Heart right ventricle (tissue), 16 donors: ENCODE measurements around the gene TRMU. TPM values are rescaled to one million over a fixed set of nuclear protein-coding genes. Genes with fewer than 3 reads are reported as not detected.
A peak's percentile ranks its signal among the peaks of the same experiment; 100 is the strongest.

ENCODE experiments used
- ATAC-seq, 8 donors: fragments of 200-7000 bp; cut with Tn5 transposase; one replicate each; pipeline ENCODE4 v1.9.1; 2020; ENCODE audit warnings: mild to moderate bottlenecking in 8 of 8, moderate library complexity in 8 of 8, moderate number of reproducible peaks in 1 of 8
- DNase-seq, 2 donors: peaks; one replicate each; pipeline ENCODE4 v3.0.0-alpha.2; 2020
- H3K27ac ChIP-seq, 10 donors: fragments of 200-600 bp; sonication (generic) in 2 of 10; one replicate each; pipeline versions ENCODE4 v1.5.0 to v1.8.0; 2020 to 2022; ENCODE audit warnings: mild to moderate bottlenecking in 3 of 10
- H3K27me3 ChIP-seq, 7 donors: fragments of 200-600 bp; one replicate each; pipeline ENCODE4 v1.8.0; 2021 to 2022; ENCODE audit warnings: mild to moderate bottlenecking in 2 of 7
- H3K36me3 ChIP-seq, 9 donors: fragments of 200-600 bp; sonication (generic) in 1 of 9; one replicate each; pipeline versions ENCODE4 v1.5.0 to v1.8.0; 2020 to 2022; ENCODE audit warnings: mild to moderate bottlenecking in 2 of 9
- H3K4me1 ChIP-seq, 9 donors: fragments of 200-600 bp; sonication (generic) in 1 of 9; one replicate each; pipeline versions ENCODE4 v1.5.0 to v1.8.0; 2020 to 2022; ENCODE audit warnings: mild to moderate bottlenecking in 4 of 9
- H3K4me3 ChIP-seq, 10 donors: fragments of 200-600 bp; sonication (generic) in 2 of 10; one replicate each; pipeline versions ENCODE4 v1.5.0 to v1.8.0; 2020 to 2022; ENCODE audit warnings: mild to moderate bottlenecking in 7 of 10, moderate library complexity in 2 of 10
- H3K9me3 ChIP-seq, 11 donors: fragments of 200-600 bp in 10 of 11; sonication (generic) in 2 of 11; one replicate each; pipeline versions ENCODE4 v1.5.0 to v1.8.0; 2013 to 2022; ENCODE audit warnings: mild to moderate bottlenecking in 2 of 11, control low read depth in 1 of 11, moderate library complexity in 1 of 11
- WGBS, 2 donors: extraction: QIAGEN DNeasy Blood & Tissue Kit; methylation state at CpG; one replicate each; pipeline ENCODE4 v1.1.7; 2013; ENCODE audit warnings: inconsistent platforms in 1 of 2; 5-methylcytosine and 5-hydroxymethylcytosine counted together
- intact Hi-C, 10 donors: fragments of 100-400 bp; cut with DNase I; formaldehyde crosslinking; loops; one replicate each; pipeline versions ENCODE4 v1.11.1 to v1.14.2; 2022
- long read RNA-seq, 3 donors: library from polyadenylated mRNA; unstranded; transcript quantifications; one replicate each; pipeline ENCODE4 v2.0.0, GENCODE V29; 2020 to 2021
- polyA plus RNA-seq, 2 donors: library from polyadenylated mRNA; stranded (reverse); fragments of 200-250 nt; gene quantifications; one replicate each; pipeline ENCODE4 v1.2.3, GENCODE V29; 2013
- total RNA-seq, 10 donors: library from RNA; stranded (reverse); fragmentation: NEBNext Ultra II Directional in 3 of 10; extraction: Animal tissue kit (Norgen Biotek cat#: 25700) in 3 of 10; gene quantifications; one replicate each; pipeline versions ENCODE4 v1.2.1 to v1.2.4, GENCODE V29; 2021 to 2023
- TF ChIP-seq, protein P1 (sequence below), 9 donors: fragments of 200-600 bp; sonication (generic) in 2 of 9; IDR thresholded peaks; one replicate each; pipeline versions ENCODE4 v1.5.0 to v1.8.0; 2021 to 2022; ENCODE audit warnings: antibody characterized with exemption in 9 of 9, mild to moderate bottlenecking in 5 of 9, moderate library complexity in 1 of 9
- donor health status: Arrhythmogenic right ventricular cardiomyopathy.
- donor health status: ischemic (EF 13 %, LVEDD 7.1; RV severe dilation, severe dysfunction).
- donor health status: healthy with polysubstance abuse.
- donor health status: DM: no; HTN: yes; CAD: no.
- donor health status: DM: no; HTN: no; CAD: no.
- donor health status: ischemic (EF 25% LVEDD 6.9; RV normal size, moderate dysfunction).
- donor health status: ischemic (EF 25% LVEDD 5.7; RV mildly dilated, moderate dysfunction).
- donor health status: healthy.
- donor health status: DM: yes; HTN: yes; CAD: no.
- donor health status: Ischemic cardiomyopathy.
- donor health status: ischemic (EF 35%, LVEDD 5.7; RV mildly dilated, moderate dysfunction).
- donor health status: nonischemic (EF 11% LVEDD 7.7; RV severe dilation, severe dysfunction).
- donor health status: DM: yes; HTN: yes; CAD: no.
- donor health status: PGD.
- donor health status: ischemic (EF 29% LVEDD 5.4; RV normal size, mild dysfunction).
- donor health status: nonischemic (EF 23%, LVEDD 6.1; RV moderate dilation, normal function).

TRMU gene, protein sequence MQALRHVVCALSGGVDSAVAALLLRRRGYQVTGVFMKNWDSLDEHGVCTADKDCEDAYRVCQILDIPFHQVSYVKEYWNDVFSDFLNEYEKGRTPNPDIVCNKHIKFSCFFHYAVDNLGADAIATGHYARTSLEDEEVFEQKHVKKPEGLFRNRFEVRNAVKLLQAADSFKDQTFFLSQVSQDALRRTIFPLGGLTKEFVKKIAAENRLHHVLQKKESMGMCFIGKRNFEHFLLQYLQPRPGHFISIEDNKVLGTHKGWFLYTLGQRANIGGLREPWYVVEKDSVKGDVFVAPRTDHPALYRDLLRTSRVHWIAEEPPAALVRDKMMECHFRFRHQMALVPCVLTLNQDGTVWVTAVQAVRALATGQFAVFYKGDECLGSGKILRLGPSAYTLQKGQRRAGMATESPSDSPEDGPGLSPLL
- 10 to 100 TPM; 22.1 to 54.1 (median 26.5) TPM for total RNA-seq
- 10 to 100 TPM; 44.0 to 80.5 TPM for polyA plus RNA-seq
- long read RNA-seq, donor 1, transcript TRMU-202 (10 exons, 1,381 nt), result minor isoform, 7 of 107 reads
- long read RNA-seq, donor 1, transcript TRMU-201 (11 exons, 1,940 nt), result major isoform, 42 of 107 reads
- long read RNA-seq, donor 1, transcript TRMU-203 (10 exons, 1,830 nt), result minor isoform, 6 of 107 reads
- long read RNA-seq, donor 1, partial matches to known transcripts, result 10 of 107 reads
- long read RNA-seq, donor 1, other reads (novel, unspliced or antisense), result 36 of 107 reads
- long read RNA-seq, donor 2, transcript TRMU-201 (11 exons, 1,940 nt), result major isoform, 13 of 58 reads
- long read RNA-seq, donor 2, partial matches to known transcripts, result 3 of 58 reads
- long read RNA-seq, donor 2, other reads (novel, unspliced or antisense), result 25 of 58 reads
- long read RNA-seq, donor 3, transcript TRMU-201 (11 exons, 1,940 nt), result major isoform, 73 of 180 reads
- long read RNA-seq, donor 3, transcript TRMU-203 (10 exons, 1,830 nt), result minor isoform, 13 of 180 reads
- long read RNA-seq, donor 3, transcript TRMU-204 (10 exons, 1,793 nt), result minor isoform, 8 of 180 reads
- long read RNA-seq, donor 3, transcript TRMU-207 (11 exons, 1,882 nt), result minor isoform, 7 of 180 reads
- long read RNA-seq, donor 3, partial matches to known transcripts, result 14 of 180 reads
- long read RNA-seq, donor 3, other reads (novel, unspliced or antisense), result 53 of 180 reads

DNA sequence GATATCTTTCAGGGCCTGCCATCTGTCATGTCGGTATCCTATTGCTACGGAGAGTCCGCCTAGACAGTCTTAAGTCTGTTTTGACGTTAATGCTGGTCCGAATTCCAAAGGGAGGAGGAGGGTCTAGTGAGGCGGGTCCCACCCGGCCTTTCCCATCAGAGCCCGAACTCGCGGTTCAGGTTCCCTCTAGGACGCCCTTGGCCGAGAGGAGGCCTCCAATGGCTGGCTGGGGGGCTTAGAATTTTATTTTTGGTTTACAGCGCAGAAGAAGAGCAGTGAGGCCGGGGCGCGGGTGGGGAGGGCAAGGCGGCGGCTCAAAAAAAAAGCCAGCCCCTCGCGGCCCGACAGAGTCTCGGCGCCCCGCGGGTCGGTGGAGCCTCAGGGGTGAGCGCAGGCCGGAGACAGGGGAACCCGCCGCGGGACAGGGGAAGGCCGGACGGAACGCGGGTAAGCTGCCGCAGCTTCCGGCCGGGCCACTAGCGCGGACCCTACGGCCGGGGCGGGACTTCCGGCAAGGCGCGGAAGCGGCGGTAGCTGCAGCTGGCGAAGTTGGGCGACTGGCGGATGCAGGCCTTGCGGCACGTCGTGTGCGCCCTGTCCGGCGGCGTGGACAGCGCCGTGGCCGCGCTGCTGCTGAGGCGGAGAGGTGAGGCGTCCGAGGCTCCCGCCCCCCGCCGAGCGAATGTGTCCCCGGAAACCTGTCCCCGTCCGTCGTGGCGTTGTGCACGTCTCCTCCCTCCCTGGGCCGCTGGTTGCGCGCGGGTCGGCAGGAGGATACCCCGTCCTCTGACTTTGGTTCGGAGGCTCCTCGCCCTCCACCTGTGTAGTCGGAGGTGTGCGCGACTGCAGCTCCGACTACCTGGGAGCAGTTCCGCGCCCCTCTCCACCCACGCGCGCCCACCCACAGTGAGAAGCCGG, at the start of gene TRMU:
TSS of gene TRMU (plus strand) at position 514 of the 918 bp plus-strand sequence. CDS start at position 565, 51 bp downstream.
- Histone ChIP-seq H3K4me1 (peaks cover 6 to 24% (median 17%) of the 10 kb centered on the region in 9 donors), H3K36me3 (peaks cover 0 to 34% (median 14%) of the 10 kb centered on the region in 9 donors), H3K27ac (peak within 1 kb of the TSS; percentile 87 to 97 (median 93)), H3K9me3 (no peaks in the 10 kb centered on the region), H3K27me3 (no peaks in the 10 kb centered on the region), H3K4me3 (peak within 1 kb of the TSS; percentile 70 to 99 (median 94))
- TF ChIP-seq, protein P1, sequence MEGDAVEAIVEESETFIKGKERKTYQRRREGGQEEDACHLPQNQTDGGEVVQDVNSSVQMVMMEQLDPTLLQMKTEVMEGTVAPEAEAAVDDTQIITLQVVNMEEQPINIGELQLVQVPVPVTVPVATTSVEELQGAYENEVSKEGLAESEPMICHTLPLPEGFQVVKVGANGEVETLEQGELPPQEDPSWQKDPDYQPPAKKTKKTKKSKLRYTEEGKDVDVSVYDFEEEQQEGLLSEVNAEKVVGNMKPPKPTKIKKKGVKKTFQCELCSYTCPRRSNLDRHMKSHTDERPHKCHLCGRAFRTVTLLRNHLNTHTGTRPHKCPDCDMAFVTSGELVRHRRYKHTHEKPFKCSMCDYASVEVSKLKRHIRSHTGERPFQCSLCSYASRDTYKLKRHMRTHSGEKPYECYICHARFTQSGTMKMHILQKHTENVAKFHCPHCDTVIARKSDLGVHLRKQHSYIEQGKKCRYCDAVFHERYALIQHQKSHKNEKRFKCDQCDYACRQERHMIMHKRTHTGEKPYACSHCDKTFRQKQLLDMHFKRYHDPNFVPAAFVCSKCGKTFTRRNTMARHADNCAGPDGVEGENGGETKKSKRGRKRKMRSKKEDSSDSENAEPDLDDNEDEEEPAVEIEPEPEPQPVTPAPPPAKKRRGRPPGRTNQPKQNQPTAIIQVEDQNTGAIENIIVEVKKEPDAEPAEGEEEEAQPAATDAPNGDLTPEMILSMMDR (IDR thresholded peaks at IDR 0.05), result no peak
- intact Hi-C loops, result no loop called here
- DNase-seq (peak; percentile 82 to 91), ATAC-seq (peak; percentile 92 to 97 (median 96))
- 1% methylated on average over 72 to 93 of the region's 93 CpGs for WGBS, 2 donors

DNA sequence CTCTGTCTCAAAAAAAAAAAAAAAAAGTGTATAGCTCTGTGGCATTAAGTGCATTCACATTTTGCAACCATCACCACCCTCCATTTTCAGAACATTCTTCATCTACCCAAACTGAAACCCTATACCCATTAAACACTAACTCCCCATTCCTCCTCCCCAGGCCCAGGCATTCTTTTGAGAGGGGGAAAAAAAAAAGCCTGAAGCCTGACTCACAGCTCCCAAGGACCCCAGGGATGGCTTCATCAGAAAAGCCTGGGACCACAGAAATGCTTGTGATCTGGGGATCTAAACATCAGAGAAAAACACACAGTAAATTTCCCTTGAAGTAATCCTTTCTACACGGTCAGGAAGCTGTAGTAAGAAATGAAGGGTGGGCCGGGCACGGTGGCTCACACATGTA, 49.5 kb upstream of the TRMU start:
- H3K27me3 ChIP-seq, result no peaks in the 10 kb centered on the region
- ATAC-seq (no peak), DNase-seq (no peak)
- WGBS, 2 donors, result 95 to 99% methylated on average over 3 of the region's 3 CpGs
- peaks cover 0 to 86% (median 46%) of the 10 kb centered on the region in 9 donors for H3K36me3 ChIP-seq
- H3K27ac ChIP-seq, result no peak overlapping the region
- peaks cover 10 to 45% (median 31%) of the 10 kb centered on the region in 9 donors for H3K4me1 ChIP-seq
- H3K4me3 ChIP-seq, result no peak overlapping the region
- H3K9me3 ChIP-seq, result no peaks in the 10 kb centered on the region
- TF ChIP-seq, protein P1 (IDR thresholded peaks at IDR 0.05), result no peak
- intact Hi-C loops, result no loop called here

DNA sequence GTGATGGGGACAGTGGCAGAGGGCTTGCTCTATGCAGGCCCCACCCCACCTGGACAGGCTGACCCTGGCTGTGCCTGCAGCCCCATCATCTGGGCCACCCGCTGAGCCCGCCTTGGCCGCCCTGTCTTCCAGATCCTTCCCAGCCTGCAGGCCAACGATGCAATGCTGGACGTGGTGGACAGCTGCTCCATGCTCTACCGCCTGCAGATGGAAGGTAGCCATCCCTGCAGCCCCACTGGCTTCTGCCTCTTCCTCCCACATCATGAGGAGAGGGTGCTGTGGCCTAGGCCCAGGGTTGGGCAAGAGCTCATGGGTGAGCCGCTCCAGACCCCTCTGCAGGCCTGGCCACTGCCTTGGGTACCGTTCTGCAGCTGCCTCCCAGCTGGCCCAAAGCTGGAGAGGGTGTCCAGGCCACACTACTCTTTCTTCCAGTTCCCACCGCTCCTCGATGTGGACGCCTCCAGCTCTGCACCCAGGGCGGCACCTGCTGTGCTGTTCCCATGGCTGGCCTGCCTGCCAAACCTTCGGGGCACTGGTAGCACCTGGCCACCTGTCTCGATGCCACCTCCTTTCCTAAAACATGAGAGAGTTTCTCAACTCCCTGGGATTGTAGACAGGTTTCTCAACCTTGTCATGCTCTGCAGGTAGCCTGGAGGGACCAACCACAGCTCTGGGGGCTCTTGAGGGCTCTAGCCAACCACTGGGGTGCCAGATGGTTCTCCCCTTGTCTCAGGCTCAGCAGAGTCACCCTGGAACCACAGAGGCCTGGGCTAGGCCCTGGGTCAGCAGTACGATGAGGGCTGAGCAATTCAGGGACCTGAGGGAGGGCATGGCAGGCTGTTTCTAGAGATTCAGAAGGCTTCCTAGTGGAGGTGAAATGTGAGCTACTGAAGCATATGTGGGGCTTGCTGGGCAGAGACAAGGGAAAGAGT, 48.3 kb upstream of the TRMU start:
- 90 to 91% methylated on average over 15 of the region's 15 CpGs for WGBS, 2 donors
- Histone ChIP-seq H3K9me3 (peaks cover 0 to 10% (median 0%) of the 10 kb centered on the region in 11 donors), H3K27ac (peak overlapping the region; percentile 26 to 90 (median 76)), H3K4me1 (peaks cover 10 to 43% (median 30%) of the 10 kb centered on the region in 9 donors), H3K4me3 (peak overlapping the region in 7 of 10 donors; percentile 1 to 47 (median 37)), H3K36me3 (peaks cover 0 to 85% (median 44%) of the 10 kb centered on the region in 9 donors), H3K27me3 (no peaks in the 10 kb centered on the region)
- no peak for ATAC-seq
- intact Hi-C loops, result no loop called here
- TF ChIP-seq, protein P1 (IDR thresholded peaks at IDR 0.05), result no peak
- no peak for DNase-seq
